ENCODE measurements around the gene TPP2.

GRCh38 chr13:102558029-102558428 is 38.8 kb upstream of the TPP2 start:
- TF ChIP-seq EZH2 (IDR thresholded peaks at IDR 0.05; ENCODE audit: insufficient read depth, poor library complexity, severe bottlenecking) (no peak), EZH2phosphoT487 (IDR thresholded peaks at IDR 0.05; ENCODE audit: insufficient read depth, low read depth) (no peak)
